ENCODE data around the gene TSPAN3.

GRCh38 chr15:77029166-77030047 lies 41.5 kb downstream of the TSPAN3 start:
- TF ChIP-seq, protein P1, sequence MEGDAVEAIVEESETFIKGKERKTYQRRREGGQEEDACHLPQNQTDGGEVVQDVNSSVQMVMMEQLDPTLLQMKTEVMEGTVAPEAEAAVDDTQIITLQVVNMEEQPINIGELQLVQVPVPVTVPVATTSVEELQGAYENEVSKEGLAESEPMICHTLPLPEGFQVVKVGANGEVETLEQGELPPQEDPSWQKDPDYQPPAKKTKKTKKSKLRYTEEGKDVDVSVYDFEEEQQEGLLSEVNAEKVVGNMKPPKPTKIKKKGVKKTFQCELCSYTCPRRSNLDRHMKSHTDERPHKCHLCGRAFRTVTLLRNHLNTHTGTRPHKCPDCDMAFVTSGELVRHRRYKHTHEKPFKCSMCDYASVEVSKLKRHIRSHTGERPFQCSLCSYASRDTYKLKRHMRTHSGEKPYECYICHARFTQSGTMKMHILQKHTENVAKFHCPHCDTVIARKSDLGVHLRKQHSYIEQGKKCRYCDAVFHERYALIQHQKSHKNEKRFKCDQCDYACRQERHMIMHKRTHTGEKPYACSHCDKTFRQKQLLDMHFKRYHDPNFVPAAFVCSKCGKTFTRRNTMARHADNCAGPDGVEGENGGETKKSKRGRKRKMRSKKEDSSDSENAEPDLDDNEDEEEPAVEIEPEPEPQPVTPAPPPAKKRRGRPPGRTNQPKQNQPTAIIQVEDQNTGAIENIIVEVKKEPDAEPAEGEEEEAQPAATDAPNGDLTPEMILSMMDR (IDR thresholded peaks at IDR 0.05): no peak
- no peak for TF ChIP-seq POLR2AphosphoS5 (IDR thresholded peaks at IDR 0.05)

Measured in breast epithelium (tissue), 3 donors.